ENCODE data around the gene AGBL1. TPM values are rescaled to one million over a fixed set of nuclear protein-coding genes. Genes with fewer than 3 reads are reported as not detected.

The AGBL1 gene
- total RNA-seq, 1 donor from 2014 or later = 5.5 TPM

DNA sequence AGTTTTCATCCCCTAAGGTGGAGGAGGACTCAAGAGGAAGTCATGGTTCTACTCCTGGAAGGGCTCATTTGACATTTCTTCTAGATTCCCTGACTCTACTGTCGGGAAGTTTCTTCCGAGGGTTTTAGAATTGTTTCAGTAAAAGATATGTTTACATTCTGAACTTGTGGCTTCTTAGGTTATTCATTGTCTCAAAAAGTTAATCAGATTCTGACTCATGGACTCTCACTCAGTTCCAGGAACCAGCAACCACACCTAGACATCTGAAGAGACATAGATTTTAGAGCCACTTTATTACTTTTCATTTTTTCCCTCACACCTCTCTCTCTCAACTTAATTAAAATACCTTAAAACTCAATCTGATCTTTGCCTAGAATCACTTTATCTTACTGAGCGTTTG is 862.6 kb downstream of the AGBL1 start:
- Mint-ChIP-seq H3K4me1 (no peaks in the 10 kb centered on the region), H3K4me3 (no peak overlapping the region), H3K27me3 (ENCODE audit: insufficient read depth, low read depth) (peaks cover 6% of the 10 kb centered on the region), H3K9me3 (no peaks in the 10 kb centered on the region), H3K27ac (no peak overlapping the region), H3K36me3 (no peaks in the 10 kb centered on the region)
- H3K27ac ChIP-seq = no peak overlapping the region
- H4K20me1 ChIP-seq (ENCODE audit: low read depth) = no peaks in the 10 kb centered on the region
- no peak overlapping the region for H3K4me3 ChIP-seq
- DNase-seq (ENCODE audit: low spot score) = no peak
- no peaks in the 10 kb centered on the region for H3F3A ChIP-seq (ENCODE audit: low read depth)
- no peak overlapping the region for H2AFZ ChIP-seq (replicated peaks)
- no peak overlapping the region for H3K4me2 ChIP-seq
- no peaks in the 10 kb centered on the region for H3K4me1 ChIP-seq
- no peaks in the 10 kb centered on the region for H3K9me3 ChIP-seq (ENCODE audit: low read depth)
- no peak for TF ChIP-seq EZH2 (IDR thresholded peaks at IDR 0.05)
- TF ChIP-seq CTCF (IDR thresholded peaks at IDR 0.05) = no peak
- TF ChIP-seq EZH2phosphoT487 (IDR thresholded peaks at IDR 0.05) = no peak
- no peaks in the 10 kb centered on the region for H3K79me2 ChIP-seq (ENCODE audit: low read depth)
- no peaks in the 10 kb centered on the region for H3K36me3 ChIP-seq
- H3K9ac ChIP-seq = no peak overlapping the region
- H3K27me3 ChIP-seq = no peaks in the 10 kb centered on the region

GRCh38 chr15:86948719-86949118 is 869.0 kb downstream of the AGBL1 start:
- H2AFZ ChIP-seq (replicated peaks) = peak overlapping the region; percentile 63
- H3K79me2 ChIP-seq (ENCODE audit: low read depth) = no peaks in the 10 kb centered on the region
- no peaks in the 10 kb centered on the region for H3K9me3 Mint-ChIP-seq
- H3K4me1 Mint-ChIP-seq = no peaks in the 10 kb centered on the region
- H3K27me3 ChIP-seq = no peaks in the 10 kb centered on the region
- H3K27me3 Mint-ChIP-seq (ENCODE audit: insufficient read depth, low read depth) = no peaks in the 10 kb centered on the region
- no peaks in the 10 kb centered on the region for H3K4me1 ChIP-seq
- no peak overlapping the region for H3K4me3 ChIP-seq
- no peak overlapping the region for H3K4me2 ChIP-seq
- no peaks in the 10 kb centered on the region for H3K36me3 Mint-ChIP-seq
- TF ChIP-seq CTCF (IDR thresholded peaks at IDR 0.05) = no peak
- TF ChIP-seq EZH2phosphoT487 (IDR thresholded peaks at IDR 0.05) = no peak
- no peak for TF ChIP-seq EZH2 (IDR thresholded peaks at IDR 0.05)
- no peak for DNase-seq (ENCODE audit: low spot score)
- H3K9me3 ChIP-seq (ENCODE audit: low read depth) = no peaks in the 10 kb centered on the region
- no peak overlapping the region for H3K27ac Mint-ChIP-seq
- H3K36me3 ChIP-seq = no peaks in the 10 kb centered on the region
- no peaks in the 10 kb centered on the region for H3F3A ChIP-seq (ENCODE audit: low read depth)
- H3K4me3 Mint-ChIP-seq = no peak overlapping the region
- H3K27ac ChIP-seq = no peak overlapping the region
- no peaks in the 10 kb centered on the region for H4K20me1 ChIP-seq (ENCODE audit: low read depth)
- H3K9ac ChIP-seq = no peak overlapping the region

- Mint-ChIP-seq H3K9me3 (no peaks in the 10 kb centered on the region), H3K36me3 (no peaks in the 10 kb centered on the region), H3K27me3 (ENCODE audit: insufficient read depth, low read depth) (no peaks in the 10 kb centered on the region), H3K4me3 (no peak overlapping the region), H3K27ac (no peak overlapping the region), H3K4me1 (no peaks in the 10 kb centered on the region)
- H3F3A ChIP-seq (ENCODE audit: low read depth) = no peaks in the 10 kb centered on the region
- no peaks in the 10 kb centered on the region for H3K36me3 ChIP-seq
- H4K20me1 ChIP-seq (ENCODE audit: low read depth) = no peaks in the 10 kb centered on the region
- H3K9ac ChIP-seq = no peak overlapping the region
- no peaks in the 10 kb centered on the region for H3K9me3 ChIP-seq (ENCODE audit: low read depth)
- H3K4me3 ChIP-seq = no peak overlapping the region
- H3K4me2 ChIP-seq = no peak overlapping the region
- DNase-seq (ENCODE audit: low spot score) = no peak
- no peak overlapping the region for H3K27ac ChIP-seq
- no peak for TF ChIP-seq EZH2 (IDR thresholded peaks at IDR 0.05)
- no peak for TF ChIP-seq EZH2phosphoT487 (IDR thresholded peaks at IDR 0.05)
- TF ChIP-seq CTCF (IDR thresholded peaks at IDR 0.05) = no peak
- no peak overlapping the region for H2AFZ ChIP-seq (replicated peaks)
- H3K27me3 ChIP-seq = no peaks in the 10 kb centered on the region
- H3K4me1 ChIP-seq = no peaks in the 10 kb centered on the region
- no peaks in the 10 kb centered on the region for H3K79me2 ChIP-seq (ENCODE audit: low read depth)
These were observed 879.6 kb downstream of the AGBL1 start for GRCh38 chr15:86959254-86959653.

Data from neural progenitor cell (in vitro differentiated cells).